Kidney (tissue), 14 donors: ENCODE results near the gene MLPH. TPM values are rescaled to one million over a fixed set of nuclear protein-coding genes. Genes with fewer than 3 reads are reported as not detected.

ENCODE experiments used
- DNase-seq, 5 donors: peaks; one replicate each; pipeline ENCODE4 v3.0.0-alpha.2; 2013 to 2020
- FAIRE-seq: peaks from 2 replicates; lab custom pipeline; 2012; peaks lifted over from hg19 to GRCh38; lab: Jason Lieb, UNC
- H3K27ac ChIP-seq, 2 donors: one replicate each; pipeline ENCODE4 v1.7.0; 2013; ENCODE audit warnings: low read depth in 2 of 2, low read length in 2 of 2, inconsistent platforms in 1 of 2
- H3K27me3 ChIP-seq: one replicate; pipeline ENCODE4 v1.7.1; 2013; ENCODE audit warnings: low read length, inconsistent platforms; ENCODE audit not compliant: control insufficient read depth, insufficient read depth
- H3K36me3 ChIP-seq, 3 donors: one replicate each; pipeline versions ENCODE4 v1.7.0 to v1.7.1; 2013; ENCODE audit warnings: low read length in 3 of 3, control low read depth in 1 of 3, inconsistent platforms in 1 of 3; ENCODE audit not compliant: insufficient read depth in 3 of 3, control insufficient read depth in 2 of 3
- H3K4me1 ChIP-seq, 3 donors: one replicate each; pipeline versions ENCODE4 v1.7.0 to v1.7.1; 2013; ENCODE audit warnings: low read length in 3 of 3, inconsistent platforms in 1 of 3, low read depth in 1 of 3; ENCODE audit not compliant: control insufficient read depth in 2 of 3, insufficient read depth in 2 of 3
- H3K4me3 ChIP-seq, 3 donors: one replicate each; pipeline versions ENCODE4 v1.7.0 to v1.8.1; 2013; ENCODE audit warnings: low read length in 3 of 3, control low read depth in 1 of 3, inconsistent platforms in 1 of 3
- H3K9ac ChIP-seq, 3 donors: one replicate each; pipeline versions ENCODE4 v1.7.0 to v1.7.1; 2013; ENCODE audit warnings: low read length in 3 of 3, control low read depth in 1 of 3, inconsistent platforms in 1 of 3
- H3K9me3 ChIP-seq, 3 donors: one replicate each; pipeline versions ENCODE4 v1.7.0 to v1.7.1; 2013; ENCODE audit warnings: low read length in 3 of 3, control low read depth in 1 of 3, inconsistent platforms in 1 of 3; ENCODE audit not compliant: control insufficient read depth in 2 of 3, insufficient read depth in 1 of 3
- intact Hi-C: fragments of 100-400 bp; cut with DNase I; formaldehyde crosslinking; loops from one replicate; pipeline ENCODE4 v1.11.1; 2022
- polyA plus RNA-seq: library from polyadenylated mRNA; stranded (reverse); fragments of 350-450 nt; fragmentation: Illumina TruSeq; extraction: RNeasy Lipid Tissue Mini Kit (QIAGEN cat#74804); gene quantifications from one replicate; pipeline ENCODE4 v1.2.3, GENCODE V29; 2014; ENCODE audit warnings: low read depth, low replicate concordance; ENCODE audit not compliant: insufficient read depth
- total RNA-seq: library from RNA; stranded (reverse); fragmentation: NEBNext Ultra II Directional; extraction: Animal tissue kit (Norgen Biotek cat#: 25700); gene quantifications from one replicate; pipeline ENCODE4 v1.2.1, GENCODE V29; 2021
- TF ChIP-seq, protein P1 (sequence below): IDR thresholded peaks from 3 replicates; pipeline ENCODE4 v1.5.1; 2012; ENCODE audit warnings: mild to moderate bottlenecking, moderate library complexity, borderline replicate concordance; ENCODE audit not compliant: insufficient read depth; ENCODE audit errors: extremely low read depth
- donor health status: control.
- donor health status: control.
- donor health status: control.
- donor health status: control.
- donor health status: control.
- donor health status: DM: yes; HTN: yes; CAD: no.
- donor health status: Normal renal cell carcinoma (clear cell type).

Gene MLPH
- total and polyA plus RNA-seq, 2 donors from 2014 or later = 4.6 to 9.6 TPM

DNA sequence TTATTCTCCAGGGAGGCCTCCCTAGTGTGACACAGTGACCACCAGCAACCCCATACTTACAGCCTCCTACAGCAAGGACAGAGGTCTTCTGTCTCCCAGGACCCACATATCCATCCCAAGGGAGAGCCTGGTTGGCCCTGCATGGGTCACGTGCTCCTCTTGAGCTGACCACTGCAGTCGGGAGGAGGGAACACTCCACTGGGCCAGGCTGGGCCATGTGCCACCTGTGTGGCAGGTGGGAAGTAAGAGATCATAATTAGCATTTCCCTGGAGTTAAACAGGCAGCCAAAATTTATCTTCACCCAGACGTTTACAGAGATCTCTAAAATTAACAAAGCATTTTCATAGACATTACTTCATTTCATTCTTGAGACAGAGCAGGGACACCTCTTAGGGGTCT is 33.4 kb upstream of the MLPH start:
- H3K4me3 ChIP-seq = no peak overlapping the region
- intact Hi-C loops = no loop called here
- H3K4me1 ChIP-seq = peaks cover 0 to 15% (median 3%) of the 10 kb centered on the region in 3 donors
- FAIRE-seq (no peak), DNase-seq (no peak)
- H3K36me3 ChIP-seq = no peaks in the 10 kb centered on the region
- H3K27ac ChIP-seq = no peak overlapping the region
- H3K9me3 ChIP-seq = no peaks in the 10 kb centered on the region
- no peaks in the 10 kb centered on the region for H3K27me3 ChIP-seq
- H3K9ac ChIP-seq = no peak overlapping the region
- TF ChIP-seq, protein P1, sequence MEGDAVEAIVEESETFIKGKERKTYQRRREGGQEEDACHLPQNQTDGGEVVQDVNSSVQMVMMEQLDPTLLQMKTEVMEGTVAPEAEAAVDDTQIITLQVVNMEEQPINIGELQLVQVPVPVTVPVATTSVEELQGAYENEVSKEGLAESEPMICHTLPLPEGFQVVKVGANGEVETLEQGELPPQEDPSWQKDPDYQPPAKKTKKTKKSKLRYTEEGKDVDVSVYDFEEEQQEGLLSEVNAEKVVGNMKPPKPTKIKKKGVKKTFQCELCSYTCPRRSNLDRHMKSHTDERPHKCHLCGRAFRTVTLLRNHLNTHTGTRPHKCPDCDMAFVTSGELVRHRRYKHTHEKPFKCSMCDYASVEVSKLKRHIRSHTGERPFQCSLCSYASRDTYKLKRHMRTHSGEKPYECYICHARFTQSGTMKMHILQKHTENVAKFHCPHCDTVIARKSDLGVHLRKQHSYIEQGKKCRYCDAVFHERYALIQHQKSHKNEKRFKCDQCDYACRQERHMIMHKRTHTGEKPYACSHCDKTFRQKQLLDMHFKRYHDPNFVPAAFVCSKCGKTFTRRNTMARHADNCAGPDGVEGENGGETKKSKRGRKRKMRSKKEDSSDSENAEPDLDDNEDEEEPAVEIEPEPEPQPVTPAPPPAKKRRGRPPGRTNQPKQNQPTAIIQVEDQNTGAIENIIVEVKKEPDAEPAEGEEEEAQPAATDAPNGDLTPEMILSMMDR = no peak

DNA sequence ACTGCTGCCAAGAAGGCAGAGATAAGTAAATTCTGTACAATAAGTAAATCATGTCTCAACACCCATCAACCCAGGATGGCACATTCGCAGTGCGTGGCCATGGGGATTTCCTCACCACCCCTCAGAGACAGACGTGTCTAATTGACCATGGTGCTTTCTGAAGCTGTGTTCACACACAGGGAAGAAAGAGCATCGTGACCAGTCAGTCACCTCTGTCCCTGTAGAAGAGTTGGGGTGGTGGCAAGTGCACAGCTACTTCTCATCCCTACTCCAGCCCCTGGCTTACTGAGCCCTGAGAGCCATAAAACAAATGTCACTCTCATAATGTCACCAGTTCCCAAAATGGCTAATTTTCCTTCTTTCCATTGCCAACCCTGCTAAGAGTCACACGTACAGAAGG is 31.3 kb upstream of the MLPH start:
- Histone ChIP-seq H3K9ac (no peak overlapping the region), H3K27me3 (no peaks in the 10 kb centered on the region), H3K36me3 (no peaks in the 10 kb centered on the region), H3K9me3 (no peaks in the 10 kb centered on the region), H3K4me1 (peaks cover 0 to 4% (median 3%) of the 10 kb centered on the region in 3 donors), H3K4me3 (no peak overlapping the region), H3K27ac (no peak overlapping the region)
- intact Hi-C loops = no loop called here
- TF ChIP-seq, protein P1 = no peak
- DNase-seq (peak in 1 of 5 donors; percentile 26), FAIRE-seq (no peak)

DNA sequence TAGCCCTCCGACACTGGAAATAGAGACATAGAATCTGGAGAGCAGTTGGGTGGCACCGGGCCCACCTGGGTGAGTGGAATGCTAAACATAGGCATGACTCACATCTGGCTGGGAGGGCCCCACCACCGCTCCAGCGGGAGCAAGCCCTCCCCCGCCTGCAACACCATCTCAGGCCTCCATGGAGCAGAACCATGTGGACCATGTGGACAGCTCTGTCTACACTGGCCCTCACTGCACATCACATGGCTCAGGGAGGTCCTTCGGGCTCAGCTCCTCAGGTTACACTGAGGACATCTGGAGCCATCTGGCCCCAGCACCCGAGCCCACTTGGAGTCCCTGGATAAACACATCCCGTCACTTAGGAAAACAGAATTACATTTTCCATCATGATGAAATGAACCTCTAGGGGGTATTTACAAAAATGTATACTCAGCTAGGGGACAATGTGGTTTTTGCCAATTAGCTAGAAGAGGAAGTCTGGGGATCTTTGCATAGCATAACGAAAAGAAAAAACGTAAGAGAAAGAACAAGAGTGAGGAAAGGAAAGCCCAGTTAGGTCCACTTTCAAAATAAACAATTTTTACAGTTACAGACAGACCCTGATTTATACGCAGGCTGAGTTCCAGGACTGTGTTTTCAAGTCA is 30.7 kb upstream of the MLPH start:
- Histone ChIP-seq H3K4me1 (peaks cover 0 to 4% (median 0%) of the 10 kb centered on the region in 3 donors), H3K9ac (no peak overlapping the region), H3K9me3 (no peaks in the 10 kb centered on the region), H3K36me3 (no peaks in the 10 kb centered on the region), H3K27ac (no peak overlapping the region), H3K4me3 (no peak overlapping the region), H3K27me3 (no peaks in the 10 kb centered on the region)
- DNase-seq (peak in 4 of 5 donors; percentile 75 to 94 (median 79)), FAIRE-seq (no peak)
- intact Hi-C loops = no loop called here
- TF ChIP-seq, protein P1 = no peak
